HG03066 (cell line): ENCODE measurements around the gene GNG8.

ENCODE experiments used
- ATAC-seq: cut with Tn5 transposase; IDR thresholded peaks from one replicate; pipeline ENCODE4 v1.9.1; 2021; ENCODE audit warnings: low read depth; ENCODE audit not compliant: unreplicated experiment

The GNG8 gene

GRCh38 chr19:46621191-46622117 is 14.5 kb downstream of the GNG8 start:
- ATAC-seq = no peak

GRCh38 chr19:46620716-46621115 is 15.3 kb downstream of the GNG8 start:
- no peak for ATAC-seq

GRCh38 chr19:46620267-46620666 is 15.7 kb downstream of the GNG8 start:
- no peak for ATAC-seq

- no peak for ATAC-seq
These were observed 17.3 kb downstream of the GNG8 start for GRCh38 chr19:46618670-46619231.

- ATAC-seq = no peak
These were observed 18.4 kb downstream of the GNG8 start for GRCh38 chr19:46617601-46618000.

GRCh38 chr19:46616631-46617322 is 19.2 kb downstream of the GNG8 start:
- ATAC-seq = no peak

GRCh38 chr19:46615966-46616365 is 20.0 kb downstream of the GNG8 start:
- ATAC-seq = no peak

GRCh38 chr19:46614114-46614722 is 21.8 kb downstream of the GNG8 start:
- no peak for ATAC-seq

- ATAC-seq = no peak
These were observed 22.5 kb downstream of the GNG8 start for GRCh38 chr19:46613525-46613924.

- no peak for ATAC-seq
These were observed 24.2 kb downstream of the GNG8 start for GRCh38 chr19:46611776-46612175.

GRCh38 chr19:46610851-46611770 is 24.9 kb downstream of the GNG8 start:
- no peak for ATAC-seq

GRCh38 chr19:46610413-46610775 is 25.6 kb downstream of the GNG8 start:
- no peak for ATAC-seq

- no peak for ATAC-seq
These were observed 26.2 kb downstream of the GNG8 start for GRCh38 chr19:46609511-46610412.

GRCh38 chr19:46608581-46609345 is 27.2 kb downstream of the GNG8 start:
- ATAC-seq = no peak

GRCh38 chr19:46608178-46608577 is 27.8 kb downstream of the GNG8 start:
- ATAC-seq = no peak

- ATAC-seq = no peak
These were observed 28.6 kb downstream of the GNG8 start for GRCh38 chr19:46607448-46607841.

- ATAC-seq = no peak
These were observed 29.1 kb downstream of the GNG8 start for GRCh38 chr19:46606681-46607447.

GRCh38 chr19:46606019-46606418 is 30.0 kb downstream of the GNG8 start:
- ATAC-seq = no peak
